ENCODE data around the gene NDEL1.

- TF ChIP-seq, protein P1, sequence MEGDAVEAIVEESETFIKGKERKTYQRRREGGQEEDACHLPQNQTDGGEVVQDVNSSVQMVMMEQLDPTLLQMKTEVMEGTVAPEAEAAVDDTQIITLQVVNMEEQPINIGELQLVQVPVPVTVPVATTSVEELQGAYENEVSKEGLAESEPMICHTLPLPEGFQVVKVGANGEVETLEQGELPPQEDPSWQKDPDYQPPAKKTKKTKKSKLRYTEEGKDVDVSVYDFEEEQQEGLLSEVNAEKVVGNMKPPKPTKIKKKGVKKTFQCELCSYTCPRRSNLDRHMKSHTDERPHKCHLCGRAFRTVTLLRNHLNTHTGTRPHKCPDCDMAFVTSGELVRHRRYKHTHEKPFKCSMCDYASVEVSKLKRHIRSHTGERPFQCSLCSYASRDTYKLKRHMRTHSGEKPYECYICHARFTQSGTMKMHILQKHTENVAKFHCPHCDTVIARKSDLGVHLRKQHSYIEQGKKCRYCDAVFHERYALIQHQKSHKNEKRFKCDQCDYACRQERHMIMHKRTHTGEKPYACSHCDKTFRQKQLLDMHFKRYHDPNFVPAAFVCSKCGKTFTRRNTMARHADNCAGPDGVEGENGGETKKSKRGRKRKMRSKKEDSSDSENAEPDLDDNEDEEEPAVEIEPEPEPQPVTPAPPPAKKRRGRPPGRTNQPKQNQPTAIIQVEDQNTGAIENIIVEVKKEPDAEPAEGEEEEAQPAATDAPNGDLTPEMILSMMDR (IDR thresholded peaks at IDR 0.05): no peak
- no peak for TF ChIP-seq ZFX (IDR thresholded peaks at IDR 0.05; ENCODE audit: borderline replicate concordance)
Observed at GRCh38 chr17:8441690-8442089, 6.0 kb downstream of the NDEL1 start.

Measured in 22Rv1 (cell line).